HEK293T (cell line): ENCODE measurements around the gene C6orf47.

Experiments used
- FOXA1 ChIP-seq: fragments of 450-650 bp; IDR thresholded peaks from 2 replicates; pipeline ENCODE4 v1.6.1; 2016; ENCODE audit warnings: mild to moderate bottlenecking
- FOXM1 ChIP-seq: fragments of 450-650 bp; IDR thresholded peaks from 2 replicates; pipeline ENCODE4 v1.6.1; 2017; ENCODE audit warnings: mild to moderate bottlenecking, borderline replicate concordance
- HDGF ChIP-seq: fragments of 450-650 bp; IDR thresholded peaks from 2 replicates; pipeline ENCODE4 v1.6.1; 2017; ENCODE audit warnings: antibody characterized with exemption, borderline replicate concordance
- LEF1 ChIP-seq: fragments of 450-650 bp; IDR thresholded peaks from 2 replicates; pipeline ENCODE4 v1.6.1; 2017; ENCODE audit warnings: mild to moderate bottlenecking, borderline replicate concordance
- NFRKB ChIP-seq: fragments of 450-650 bp; IDR thresholded peaks from 2 replicates; pipeline ENCODE4 v1.6.1; 2016; ENCODE audit warnings: mild to moderate bottlenecking, moderate library complexity
- PKNOX1 ChIP-seq: fragments of 450-650 bp; IDR thresholded peaks from 2 replicates; pipeline ENCODE4 v1.6.1; 2016
- SP1 ChIP-seq: fragments of 450-650 bp; IDR thresholded peaks from 2 replicates; pipeline ENCODE4 v1.6.1; 2017
- TARDBP ChIP-seq: fragments of 450-650 bp; IDR thresholded peaks from 2 replicates; pipeline ENCODE4 v1.6.1; 2016

GRCh38 chr6:31634969-31635575 lies 25.5 kb downstream of the C6orf47 start:
- no peak for TF ChIP-seq FOXA1
- no peak for TF ChIP-seq FOXM1
- TF ChIP-seq SP1, result no peak
- no peak for TF ChIP-seq PKNOX1
- no peak for TF ChIP-seq NFRKB
- TF ChIP-seq TARDBP, result no peak
- TF ChIP-seq HDGF, result no peak
- TF ChIP-seq LEF1, result no peak
